ENCODE results near the gene CHSY1.
A peak's percentile ranks its signal among the peaks of the same experiment; 100 is the strongest.

The CHSY1 gene

DNA sequence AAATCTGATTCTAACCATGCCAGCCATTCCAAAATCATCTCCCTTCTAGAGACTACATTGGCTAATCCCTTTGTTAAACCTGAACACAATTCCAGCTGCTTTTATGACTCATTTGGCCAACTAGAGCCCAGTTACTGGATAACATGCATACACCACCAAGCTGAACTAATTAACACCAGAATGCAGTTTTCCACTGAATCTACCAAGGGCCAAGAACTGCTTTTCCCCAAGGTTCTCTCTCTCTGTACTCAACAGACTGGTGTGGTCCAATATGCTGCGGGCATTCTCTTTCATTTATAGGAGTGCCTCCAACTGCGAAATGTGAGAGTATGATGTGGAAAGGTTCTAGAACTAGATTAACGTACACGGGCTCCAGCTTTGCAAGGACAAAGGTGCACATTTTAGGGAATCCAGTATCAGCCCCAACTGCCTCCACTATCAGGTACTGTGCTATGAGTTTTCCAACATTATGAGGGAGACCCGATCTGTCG is 1.5 kb downstream of the CHSY1 start:
- peak overlapping the region; percentile 95 for H3K27ac ChIP-seq

DNA sequence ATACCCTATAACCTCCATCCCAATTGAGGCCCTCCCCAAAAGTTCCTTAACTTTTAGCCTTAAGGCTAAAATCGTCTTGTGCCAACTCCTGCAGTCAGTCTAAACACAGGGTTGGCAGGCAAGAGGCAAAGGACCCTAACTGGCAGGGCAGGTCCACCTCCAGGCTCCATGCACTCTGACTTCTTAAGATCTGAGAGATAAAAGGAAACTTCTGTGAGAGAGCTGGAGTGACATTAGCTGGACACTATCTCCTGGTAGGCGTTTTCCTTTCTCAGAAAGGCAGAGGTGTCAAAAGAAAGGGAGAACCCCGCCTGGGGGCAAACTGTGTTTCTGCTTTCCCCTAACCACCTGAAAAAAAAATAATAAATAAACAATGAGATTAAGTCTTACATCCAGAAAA is 3.6 kb downstream of the CHSY1 start:
- H3K4me1 ChIP-seq (ENCODE audit: control insufficient read depth in 1 of 2, insufficient read depth in 1 of 2, low read depth in 1 of 2, low read length in 1 of 2): peaks cover 85% of the 10 kb centered on the region in 2 experiments

More for the DNA sequence above, 1.5 kb downstream of the CHSY1 start:
- TF ChIP-seq CTCF (IDR thresholded peaks at IDR 0.05): no peak
- no peaks in the 10 kb centered on the region for H3K36me3 ChIP-seq
- peaks cover 63 to 65% of the 10 kb centered on the region in 2 experiments for H3K4me1 ChIP-seq (ENCODE audit: control insufficient read depth in 1 of 2, insufficient read depth in 1 of 2, low read depth in 1 of 2, low read length in 1 of 2)
- H3K4me3 ChIP-seq (ENCODE audit: low read depth in 1 of 2, low read length in 1 of 2): peak overlapping the region; percentile 86 to 87
- H3K9me3 ChIP-seq: no peaks in the 10 kb centered on the region
- H3K27me3 ChIP-seq: no peaks in the 10 kb centered on the region

GRCh38 chr15:101246824-101247745 is 4.8 kb downstream of the CHSY1 start:
- peak overlapping the region in 1 of 2 experiments; percentile 7 for H3K4me3 ChIP-seq (ENCODE audit: low read depth in 1 of 2, low read length in 1 of 2)
- peaks cover 86 to 87% of the 10 kb centered on the region in 2 experiments for H3K4me1 ChIP-seq (ENCODE audit: control insufficient read depth in 1 of 2, insufficient read depth in 1 of 2, low read depth in 1 of 2, low read length in 1 of 2)

More for the DNA sequence above, 3.6 kb downstream of the CHSY1 start:
- Histone ChIP-seq H3K27ac (peak overlapping the region; percentile 97), H3K4me3 (ENCODE audit: low read depth in 1 of 2, low read length in 1 of 2) (peak overlapping the region; percentile 86 to 87), H3K27me3 (no peaks in the 10 kb centered on the region), H3K36me3 (no peaks in the 10 kb centered on the region), H3K9me3 (no peaks in the 10 kb centered on the region)
- TF ChIP-seq CTCF (IDR thresholded peaks at IDR 0.05): no peak

GRCh38 chr15:101246391-101246790 is 5.5 kb downstream of the CHSY1 start:
- peak overlapping the region in 1 of 2 experiments; percentile 7 for H3K4me3 ChIP-seq (ENCODE audit: low read depth in 1 of 2, low read length in 1 of 2)
- H3K27ac ChIP-seq: peak overlapping the region; percentile 97
- no peaks in the 10 kb centered on the region for H3K9me3 ChIP-seq
- H3K27me3 ChIP-seq: no peaks in the 10 kb centered on the region
- TF ChIP-seq CTCF (IDR thresholded peaks at IDR 0.05): no peak
- no peaks in the 10 kb centered on the region for H3K36me3 ChIP-seq
- peaks cover 93 to 94% of the 10 kb centered on the region in 2 experiments for H3K4me1 ChIP-seq (ENCODE audit: control insufficient read depth in 1 of 2, insufficient read depth in 1 of 2, low read depth in 1 of 2, low read length in 1 of 2)

More at GRCh38 chr15:101246824-101247745, 4.8 kb downstream of the CHSY1 start:
- Histone ChIP-seq H3K27me3 (no peaks in the 10 kb centered on the region), H3K36me3 (no peaks in the 10 kb centered on the region), H3K27ac (peak overlapping the region; percentile 97), H3K9me3 (no peaks in the 10 kb centered on the region)
- TF ChIP-seq CTCF (IDR thresholded peaks at IDR 0.05): no peak

DNA sequence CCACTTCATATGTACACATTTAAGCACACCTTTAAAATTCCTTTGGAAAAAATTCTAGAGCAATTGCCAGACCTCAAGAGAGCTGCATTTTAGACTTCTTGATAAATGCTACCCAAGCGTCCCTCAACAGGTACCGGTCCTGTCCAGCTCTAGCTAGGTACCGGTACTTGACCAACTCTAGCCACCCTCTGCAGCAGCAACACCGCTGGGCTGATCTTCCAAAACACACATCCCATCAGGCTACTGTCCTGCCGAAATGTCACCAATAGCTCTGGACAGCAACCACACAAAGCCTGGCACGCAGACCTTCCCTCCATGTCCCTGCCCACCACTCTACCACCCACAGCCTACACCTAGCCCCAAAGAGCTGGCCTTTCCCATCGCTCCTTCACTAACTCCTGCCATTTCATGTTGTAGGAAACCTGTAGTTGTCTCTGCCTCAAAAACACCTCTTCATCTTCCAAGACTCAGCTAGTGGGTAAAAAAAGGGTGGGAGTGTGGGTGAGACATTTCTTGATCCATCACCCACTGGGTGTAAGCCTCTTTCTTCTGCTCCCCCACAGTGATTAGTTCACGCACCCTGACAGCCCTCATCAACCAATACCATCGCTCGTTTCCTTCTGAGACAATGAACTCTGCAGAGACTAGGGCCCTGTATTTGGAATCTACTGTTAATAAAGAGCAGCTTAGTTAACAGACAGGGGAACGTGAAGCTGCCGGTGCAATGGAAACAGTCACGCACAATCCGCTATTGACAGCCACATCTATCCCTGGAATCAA is 6.8 kb downstream of the CHSY1 start:
- Histone ChIP-seq H3K36me3 (no peaks in the 10 kb centered on the region), H3K4me1 (ENCODE audit: control insufficient read depth in 1 of 2, insufficient read depth in 1 of 2, low read depth in 1 of 2, low read length in 1 of 2) (peaks cover 97 to 100% of the 10 kb centered on the region in 2 experiments), H3K4me3 (ENCODE audit: low read depth in 1 of 2, low read length in 1 of 2) (peak overlapping the region; percentile 62 to 65), H3K27ac (peak overlapping the region; percentile 97), H3K9me3 (no peaks in the 10 kb centered on the region), H3K27me3 (no peaks in the 10 kb centered on the region)
- TF ChIP-seq CTCF (IDR thresholded peaks at IDR 0.05): no peak

Measured in neutrophil (primary cell).